Daoy (cell line): ENCODE measurements around the gene TMEM239. TPM values are rescaled to one million over a fixed set of nuclear protein-coding genes. Genes with fewer than 3 reads are reported as not detected.
"Not testable (repeated sequence)": the region's sequence is repeated elsewhere in the genome, so short reads cannot be mapped to it uniquely, and the experiment has no call there.

Source experiments
- DNase-seq: peaks from one replicate; pipeline ENCODE4 v3.0.0-alpha.2; 2015; ENCODE audit warnings: low read depth
- total RNA-seq: library from RNA; depleted of rRNA; stranded (reverse); fragments of >200 nt; shearing (Covaris generic); gene quantifications from 2 replicates; pipeline ENCODE4 v1.2.3, GENCODE V29; 2014

TMEM239 gene
- total RNA-seq, 1 experiment from 2014 or later = not detected

- DNase-seq = no peak
These were observed 16.3 kb upstream of the TMEM239 start for GRCh38 chr20:2799688-2800520.

GRCh38 chr20:2800521-2801285, 15.5 kb upstream of the TMEM239 start, which contains the start of gene CPXM1:
TSS of gene CPXM1 (minus strand) at chr20:2800627. CDS start at chr20:2800572, 55 bp downstream.
- peak; percentile 38 for DNase-seq

- no peak for DNase-seq
These were observed 14.9 kb upstream of the TMEM239 start for GRCh38 chr20:2801286-2801728.

- no peak for DNase-seq
These were observed 11.9 kb upstream of the TMEM239 start for GRCh38 chr20:2804041-2804828.

- DNase-seq = no peak
These were observed 11.1 kb upstream of the TMEM239 start for GRCh38 chr20:2804852-2805688.

- peak; percentile 36 for DNase-seq
These were observed 10.3 kb upstream of the TMEM239 start for GRCh38 chr20:2805689-2806350.

- DNase-seq = no peak
These were observed 9.8 kb upstream of the TMEM239 start for GRCh38 chr20:2806351-2806701.

- no peak for DNase-seq
These were observed 9.1 kb upstream of the TMEM239 start for GRCh38 chr20:2807019-2807418.

GRCh38 chr20:2807929-2808328, 8.2 kb upstream of the TMEM239 start:
- not testable (repeated sequence) for DNase-seq

- no peak for DNase-seq
These were observed 6.5 kb upstream of the TMEM239 start for GRCh38 chr20:2809690-2810089.

- no peak for DNase-seq
These were observed 4.0 kb upstream of the TMEM239 start for GRCh38 chr20:2812189-2812588.

- DNase-seq = peak; percentile 54
These were observed 2.1 kb upstream of the TMEM239 start for GRCh38 chr20:2814076-2814475.

- DNase-seq = peak; percentile 98
These were observed 1.5 kb upstream of the TMEM239 start, which contains the start of gene C20orf141 for GRCh38 chr20:2814587-2815051. TSS of gene C20orf141 (plus strand) at chr20:2814987. CDS start at chr20:2815185, 198 bp downstream.

GRCh38 chr20:2815242-2815900, 793 bp upstream of the TMEM239 start:
- no peak for DNase-seq

GRCh38 chr20:2816583-2817340, 598 bp downstream of the TMEM239 start:
- peak; percentile 45 for DNase-seq

GRCh38 chr20:2817341-2817726, 1.2 kb downstream of the TMEM239 start:
- DNase-seq = no peak

GRCh38 chr20:2817891-2818595, 1.9 kb downstream of the TMEM239 start:
- no peak for DNase-seq
